Gastroesophageal sphincter (tissue), 4 donors: ENCODE results near the gene WTAP. TPM values are rescaled to one million over a fixed set of nuclear protein-coding genes. Genes with fewer than 3 reads are reported as not detected.

Experiments
- ATAC-seq: fragments of 150-250 bp; one replicate; pipeline ENCODE4 v1.9.1; 2016; ENCODE audit warnings: mild to moderate bottlenecking, moderate library complexity
- H3K27ac ChIP-seq, 4 donors: fragments of 200-600 bp; sonication (generic) in 3 of 4; 1 replicate in 3 of 4; 2 replicates in 1 of 4; pipeline ENCODE4 v1.5.1; 2016 to 2019
- H3K27me3 ChIP-seq: fragments of 200-600 bp; sonication (generic); one replicate; pipeline ENCODE4 v1.5.1; 2019
- H3K36me3 ChIP-seq, 2 donors: fragments of 200-600 bp; sonication (generic); one replicate each; pipeline ENCODE4 v1.5.1; 2019; ENCODE audit warnings: control low read depth in 1 of 2
- H3K4me1 ChIP-seq, 3 donors: fragments of 200-600 bp; sonication (generic); 1 replicate in 2 of 3; 2 replicates in 1 of 3; pipeline ENCODE4 v1.5.1; 2016 to 2019; ENCODE audit warnings: control low read depth in 2 of 3
- H3K4me3 ChIP-seq, 2 donors: fragments of 200-600 bp; sonication (generic); one replicate each; pipeline ENCODE4 v1.5.1; 2019; ENCODE audit warnings: mild to moderate bottlenecking in 1 of 2, moderate library complexity in 1 of 2
- H3K9me3 ChIP-seq, 3 donors: fragments of 200-600 bp; sonication (generic); one replicate each; pipeline ENCODE4 v1.5.1; 2017 to 2019; ENCODE audit warnings: control low read depth in 2 of 3
- EP300 ChIP-seq: sonication (generic); formaldehyde crosslinking; IDR thresholded peaks from one replicate; pipeline ENCODE4 v1.6.1; 2017; ENCODE audit warnings: antibody characterized with exemption, mild to moderate bottlenecking
- POLR2A ChIP-seq, 2 donors: fragments of 450-650 bp; IDR thresholded peaks; one replicate each; pipeline ENCODE4 v1.6.1; 2017; ENCODE audit warnings: antibody characterized with exemption in 2 of 2, mild to moderate bottlenecking in 2 of 2, moderate library complexity in 1 of 2
- POLR2AphosphoS5 ChIP-seq: sonication (generic); formaldehyde crosslinking; IDR thresholded peaks from one replicate; pipeline ENCODE4 v1.6.1; 2017; ENCODE audit warnings: antibody characterized with exemption
- WGBS, 2 donors: methylation state at CpG; one replicate each; pipeline ENCODE4 v1.1.5; 2018; ENCODE audit warnings: low coverage in 1 of 2; 5-methylcytosine and 5-hydroxymethylcytosine counted together
- total RNA-seq, 4 donors: library from RNA; depleted of rRNA; stranded (reverse); fragments of >200 nt; gene quantifications; one replicate each; pipeline ENCODE4 v1.1.0, GENCODE V29; 2016
- TF ChIP-seq, protein P1 (sequence below), 4 experiments: fragments of 200-600 bp in 2 of 4; fragments of 450-650 bp in 2 of 4; sonication (generic) in 1 of 4; IDR thresholded peaks; one replicate each; pipeline ENCODE4 v1.5.1; 2017 to 2019; ENCODE audit warnings: antibody characterized with exemption in 4 of 4, mild to moderate bottlenecking in 2 of 4, moderate library complexity in 2 of 4

The WTAP gene
- total RNA-seq, 4 donors from 2014 or later, result 52.1 to 123 (median 79.9) TPM

DNA sequence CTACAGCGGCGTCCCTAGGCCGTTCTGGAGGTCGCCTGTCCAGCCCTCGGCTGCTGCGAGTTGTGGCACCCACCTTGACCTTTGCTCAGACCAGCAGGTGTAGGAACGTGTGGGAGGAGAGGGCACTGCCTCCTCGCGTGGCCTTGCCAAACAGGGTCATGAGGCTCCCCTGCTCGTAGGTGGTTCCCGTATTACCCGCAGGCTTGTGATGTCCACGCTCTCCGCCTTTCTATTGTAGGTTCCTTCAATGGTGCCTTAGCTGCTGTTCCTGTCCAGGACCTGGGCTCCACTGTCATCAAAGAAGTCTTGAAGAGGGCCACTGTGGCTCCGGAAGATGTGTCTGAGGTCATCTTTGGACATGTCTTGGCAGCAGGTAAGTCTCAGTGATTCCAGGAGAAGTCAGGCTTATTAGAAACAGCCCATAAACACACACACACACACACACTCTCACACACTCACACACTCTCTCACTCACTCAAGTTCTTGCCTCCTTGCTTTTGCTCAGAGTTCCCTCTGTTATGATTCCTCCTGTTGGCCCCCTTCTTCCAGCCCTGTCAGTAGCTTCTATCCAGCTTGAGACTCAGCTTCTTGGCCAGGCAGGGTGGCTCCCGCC lies 35.5 kb downstream of the WTAP start:
- Histone ChIP-seq H3K27me3 (no peaks in the 10 kb centered on the region), H3K9me3 (no peaks in the 10 kb centered on the region), H3K4me3 (peak overlapping the region; percentile 76 to 95), H3K27ac (peak overlapping the region; percentile 95 to 100 (median 98)), H3K4me1 (peaks cover 0 to 28% (median 11%) of the 10 kb centered on the region in 3 donors), H3K36me3 (peaks cover 0 to 36% of the 10 kb centered on the region in 2 donors)
- WGBS, 2 donors, result 5 to 60% methylated on average over 1 to 4 of the region's 16 CpGs
- TF ChIP-seq EP300 (no peak), POLR2A (IDR thresholded peaks at IDR 0.05) (no peak), POLR2AphosphoS5 (no peak)
- TF ChIP-seq, protein P1, sequence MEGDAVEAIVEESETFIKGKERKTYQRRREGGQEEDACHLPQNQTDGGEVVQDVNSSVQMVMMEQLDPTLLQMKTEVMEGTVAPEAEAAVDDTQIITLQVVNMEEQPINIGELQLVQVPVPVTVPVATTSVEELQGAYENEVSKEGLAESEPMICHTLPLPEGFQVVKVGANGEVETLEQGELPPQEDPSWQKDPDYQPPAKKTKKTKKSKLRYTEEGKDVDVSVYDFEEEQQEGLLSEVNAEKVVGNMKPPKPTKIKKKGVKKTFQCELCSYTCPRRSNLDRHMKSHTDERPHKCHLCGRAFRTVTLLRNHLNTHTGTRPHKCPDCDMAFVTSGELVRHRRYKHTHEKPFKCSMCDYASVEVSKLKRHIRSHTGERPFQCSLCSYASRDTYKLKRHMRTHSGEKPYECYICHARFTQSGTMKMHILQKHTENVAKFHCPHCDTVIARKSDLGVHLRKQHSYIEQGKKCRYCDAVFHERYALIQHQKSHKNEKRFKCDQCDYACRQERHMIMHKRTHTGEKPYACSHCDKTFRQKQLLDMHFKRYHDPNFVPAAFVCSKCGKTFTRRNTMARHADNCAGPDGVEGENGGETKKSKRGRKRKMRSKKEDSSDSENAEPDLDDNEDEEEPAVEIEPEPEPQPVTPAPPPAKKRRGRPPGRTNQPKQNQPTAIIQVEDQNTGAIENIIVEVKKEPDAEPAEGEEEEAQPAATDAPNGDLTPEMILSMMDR (IDR thresholded peaks at IDR 0.05), result no peak
- peak; percentile 1 for ATAC-seq

DNA sequence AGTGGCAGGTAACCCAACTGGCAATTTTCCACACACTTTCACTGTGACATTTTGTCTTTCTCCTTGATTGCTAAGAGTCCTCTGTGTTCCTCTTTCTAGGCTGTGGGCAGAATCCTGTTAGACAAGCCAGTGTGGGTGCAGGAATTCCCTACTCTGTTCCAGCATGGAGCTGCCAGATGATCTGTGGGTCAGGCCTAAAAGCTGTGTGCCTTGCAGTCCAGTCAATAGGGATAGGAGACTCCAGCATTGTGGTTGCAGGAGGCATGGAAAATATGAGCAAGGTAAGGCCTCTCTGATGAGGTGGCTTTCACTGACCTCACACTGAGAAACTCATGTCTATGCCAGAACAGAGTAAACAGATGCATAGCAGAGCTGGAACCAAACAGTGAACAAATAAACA lies 39.6 kb downstream of the WTAP start:
- Histone ChIP-seq H3K4me3 (no peak overlapping the region), H3K9me3 (no peaks in the 10 kb centered on the region), H3K36me3 (peaks cover 0 to 62% of the 10 kb centered on the region in 2 donors), H3K27ac (no peak overlapping the region), H3K27me3 (no peaks in the 10 kb centered on the region), H3K4me1 (peaks cover 0 to 10% (median 6%) of the 10 kb centered on the region in 3 donors)
- ATAC-seq, result no peak
- TF ChIP-seq EP300 (no peak), POLR2A (IDR thresholded peaks at IDR 0.05) (no peak), POLR2AphosphoS5 (no peak)
- TF ChIP-seq, protein P1 (IDR thresholded peaks at IDR 0.05), result no peak

DNA sequence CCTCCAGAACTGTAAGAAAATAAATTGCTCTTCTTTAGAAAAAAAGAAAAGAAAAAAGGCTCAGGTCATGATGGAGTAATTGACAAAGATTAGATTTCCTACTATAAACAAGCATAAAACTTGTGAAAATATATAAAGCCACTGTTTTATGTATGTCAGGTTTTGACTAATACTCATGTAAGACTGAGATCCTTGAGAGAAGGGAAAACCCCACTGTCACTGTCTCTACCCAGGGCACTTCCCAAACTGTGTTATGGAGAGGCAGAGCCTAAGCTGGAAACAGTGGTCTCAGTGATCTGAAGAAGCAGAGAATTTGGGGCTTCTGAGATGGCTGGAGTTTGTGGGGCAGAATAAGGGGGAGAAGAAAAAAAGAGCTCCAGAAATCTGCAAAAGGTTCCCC lies 42.2 kb downstream of the WTAP start:
- Histone ChIP-seq H3K27me3 (no peaks in the 10 kb centered on the region), H3K4me3 (no peak overlapping the region), H3K4me1 (no peaks in the 10 kb centered on the region), H3K9me3 (no peaks in the 10 kb centered on the region), H3K27ac (no peak overlapping the region), H3K36me3 (peaks cover 0 to 56% of the 10 kb centered on the region in 2 donors)
- no peak for ATAC-seq
- TF ChIP-seq POLR2AphosphoS5 (no peak), POLR2A (IDR thresholded peaks at IDR 0.05) (no peak), EP300 (no peak)
- TF ChIP-seq, protein P1 (IDR thresholded peaks at IDR 0.05), result no peak

DNA sequence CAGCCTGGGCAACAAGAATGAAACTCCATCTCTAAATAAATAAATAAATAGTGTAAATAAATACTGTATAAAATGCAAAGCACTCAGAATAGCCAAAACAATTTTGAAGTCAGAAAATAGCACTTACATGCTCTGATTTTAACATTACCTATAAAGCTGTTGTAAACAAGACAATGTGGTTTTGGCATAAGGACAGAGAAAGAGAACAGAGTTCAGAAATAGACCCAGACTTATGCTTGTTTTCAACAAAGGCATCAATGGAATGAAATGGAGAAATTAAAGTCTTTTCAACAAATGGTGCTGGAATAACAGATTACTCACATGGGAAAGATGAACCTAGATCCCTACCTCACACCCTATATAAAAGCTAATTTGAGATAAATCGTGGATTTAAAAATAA lies 44.9 kb downstream of the WTAP start:
- TF ChIP-seq EP300, result no peak
- TF ChIP-seq POLR2AphosphoS5, result no peak
- TF ChIP-seq POLR2A (IDR thresholded peaks at IDR 0.05), result no peak
- TF ChIP-seq, protein P1 (IDR thresholded peaks at IDR 0.05), result no peak
- WGBS, 2 donors, result 0 to 33% methylated on average over 1 of the region's 1 CpG
- H3K36me3 ChIP-seq, result peaks cover 0 to 70% of the 10 kb centered on the region in 2 donors
- no peaks in the 10 kb centered on the region for H3K27me3 ChIP-seq
- H3K27ac ChIP-seq, result no peak overlapping the region
- H3K4me1 ChIP-seq, result no peaks in the 10 kb centered on the region
- no peak for ATAC-seq
- H3K9me3 ChIP-seq, result no peaks in the 10 kb centered on the region
- no peak overlapping the region for H3K4me3 ChIP-seq

DNA sequence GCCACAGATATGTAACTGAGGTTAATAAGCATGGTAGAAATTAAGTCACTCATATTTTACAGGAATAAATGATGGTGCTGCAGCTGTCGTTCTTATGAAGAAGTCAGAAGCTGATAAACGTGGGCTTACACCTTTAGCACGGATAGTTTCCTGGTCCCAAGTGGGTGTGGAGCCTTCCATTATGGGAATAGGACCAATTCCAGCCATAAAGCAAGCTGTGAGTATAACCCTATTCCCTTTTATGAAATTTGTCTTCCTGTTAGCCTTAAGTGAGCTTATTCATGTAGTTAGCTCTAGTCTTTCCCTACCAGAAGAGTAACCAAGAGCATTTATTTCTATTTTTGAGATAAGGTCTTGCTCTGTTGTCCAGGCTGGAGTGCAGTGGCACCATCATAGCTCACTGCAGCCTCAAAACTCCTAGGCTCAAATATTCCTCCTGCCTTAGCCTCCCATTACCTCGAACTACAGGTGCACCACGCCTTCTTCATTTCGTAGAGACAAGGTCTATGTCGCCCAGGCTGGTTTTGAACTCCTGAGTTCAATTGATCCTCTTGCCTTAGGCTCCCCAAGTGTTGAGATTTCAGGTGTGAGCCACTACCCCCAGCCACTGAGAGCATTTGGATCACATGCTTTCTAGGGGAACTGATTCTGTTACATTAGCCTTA lies 50.1 kb downstream of the WTAP start:
- H3K27ac ChIP-seq, result no peak overlapping the region
- no peak overlapping the region for H3K4me3 ChIP-seq
- TF ChIP-seq EP300, result no peak
- TF ChIP-seq, protein P1 (IDR thresholded peaks at IDR 0.05), result no peak
- no peak for TF ChIP-seq POLR2A (IDR thresholded peaks at IDR 0.05)
- no peak for TF ChIP-seq POLR2AphosphoS5
- H3K9me3 ChIP-seq, result no peaks in the 10 kb centered on the region
- H3K27me3 ChIP-seq, result no peaks in the 10 kb centered on the region
- peaks cover 14 to 80% of the 10 kb centered on the region in 2 donors for H3K36me3 ChIP-seq
- no peak for ATAC-seq
- H3K4me1 ChIP-seq, result no peaks in the 10 kb centered on the region
- WGBS, 2 donors, result 77% methylated on average over 5 to 7 of the region's 7 CpGs
